Upper lobe of right lung (tissue), 1 donor: ENCODE measurements around the gene TRABD2B. TPM values are rescaled to one million over a fixed set of nuclear protein-coding genes. Genes with fewer than 3 reads are reported as not detected.

Experiments
- ATAC-seq: fragments of 200-7000 bp; cut with Tn5 transposase; one replicate; pipeline ENCODE4 v1.9.1; 2020; ENCODE audit warnings: mild to moderate bottlenecking, moderate library complexity
- DNase-seq: peaks from one replicate; pipeline ENCODE4 v3.0.0-alpha.2; 2020
- H3K27ac ChIP-seq: fragments of 200-600 bp; one replicate; pipeline ENCODE4 v1.8.0; 2022
- H3K27me3 ChIP-seq: fragments of 200-600 bp; one replicate; pipeline ENCODE4 v1.8.0; 2022; ENCODE audit warnings: mild to moderate bottlenecking
- H3K36me3 ChIP-seq: fragments of 200-600 bp; one replicate; pipeline ENCODE4 v1.8.0; 2022
- H3K4me1 ChIP-seq: fragments of 200-600 bp; one replicate; pipeline ENCODE4 v1.8.0; 2022
- H3K4me3 ChIP-seq: fragments of 200-600 bp; one replicate; pipeline ENCODE4 v1.8.0; 2022; ENCODE audit warnings: mild to moderate bottlenecking
- H3K9me3 ChIP-seq: fragments of 200-600 bp; one replicate; pipeline ENCODE4 v1.8.0; 2022
- intact Hi-C: fragments of 100-400 bp; cut with DNase I; formaldehyde crosslinking; loops from one replicate; pipeline ENCODE4 v1.11.0; 2022
- total RNA-seq: library from RNA; stranded (reverse); fragmentation: NEBNext Ultra II Directional; extraction: Animal tissue kit (Norgen Biotek cat#: 25700); gene quantifications from one replicate; pipeline ENCODE4 v1.2.1, GENCODE V29; 2021
- TF ChIP-seq, protein P1 (sequence below): fragments of 200-600 bp; IDR thresholded peaks from one replicate; pipeline ENCODE4 v1.8.0; 2022; ENCODE audit warnings: antibody characterized with exemption
- donor health status: DM: no; HTN: yes; CAD: no; lungs with severe emphysema.

TRABD2B gene
- total RNA-seq, 1 donor from 2014 or later = 1.2 TPM

DNA sequence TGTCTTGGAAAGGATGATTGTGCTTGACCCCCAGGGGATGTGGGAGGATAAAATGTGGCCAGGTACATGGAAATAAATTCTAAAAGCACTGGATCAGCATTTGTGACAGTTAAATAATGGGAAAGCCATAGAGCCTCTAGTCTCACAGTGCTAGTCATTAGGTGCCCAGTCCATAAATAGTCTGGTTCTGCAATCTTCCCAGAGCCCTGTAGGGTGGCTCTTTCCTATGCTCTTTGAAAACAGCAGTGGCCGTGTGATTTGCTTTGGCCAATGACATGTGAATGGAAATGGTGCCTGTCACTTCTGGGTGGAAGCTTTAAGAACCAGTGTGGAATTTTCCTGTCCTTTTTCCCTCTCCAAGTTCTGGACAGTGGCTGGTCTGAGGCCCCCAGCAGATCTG is 113.2 kb downstream of the TRABD2B start:
- no peak overlapping the region for H3K27ac ChIP-seq
- TF ChIP-seq, protein P1, sequence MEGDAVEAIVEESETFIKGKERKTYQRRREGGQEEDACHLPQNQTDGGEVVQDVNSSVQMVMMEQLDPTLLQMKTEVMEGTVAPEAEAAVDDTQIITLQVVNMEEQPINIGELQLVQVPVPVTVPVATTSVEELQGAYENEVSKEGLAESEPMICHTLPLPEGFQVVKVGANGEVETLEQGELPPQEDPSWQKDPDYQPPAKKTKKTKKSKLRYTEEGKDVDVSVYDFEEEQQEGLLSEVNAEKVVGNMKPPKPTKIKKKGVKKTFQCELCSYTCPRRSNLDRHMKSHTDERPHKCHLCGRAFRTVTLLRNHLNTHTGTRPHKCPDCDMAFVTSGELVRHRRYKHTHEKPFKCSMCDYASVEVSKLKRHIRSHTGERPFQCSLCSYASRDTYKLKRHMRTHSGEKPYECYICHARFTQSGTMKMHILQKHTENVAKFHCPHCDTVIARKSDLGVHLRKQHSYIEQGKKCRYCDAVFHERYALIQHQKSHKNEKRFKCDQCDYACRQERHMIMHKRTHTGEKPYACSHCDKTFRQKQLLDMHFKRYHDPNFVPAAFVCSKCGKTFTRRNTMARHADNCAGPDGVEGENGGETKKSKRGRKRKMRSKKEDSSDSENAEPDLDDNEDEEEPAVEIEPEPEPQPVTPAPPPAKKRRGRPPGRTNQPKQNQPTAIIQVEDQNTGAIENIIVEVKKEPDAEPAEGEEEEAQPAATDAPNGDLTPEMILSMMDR = no peak
- intact Hi-C loops = no loop called here

DNA sequence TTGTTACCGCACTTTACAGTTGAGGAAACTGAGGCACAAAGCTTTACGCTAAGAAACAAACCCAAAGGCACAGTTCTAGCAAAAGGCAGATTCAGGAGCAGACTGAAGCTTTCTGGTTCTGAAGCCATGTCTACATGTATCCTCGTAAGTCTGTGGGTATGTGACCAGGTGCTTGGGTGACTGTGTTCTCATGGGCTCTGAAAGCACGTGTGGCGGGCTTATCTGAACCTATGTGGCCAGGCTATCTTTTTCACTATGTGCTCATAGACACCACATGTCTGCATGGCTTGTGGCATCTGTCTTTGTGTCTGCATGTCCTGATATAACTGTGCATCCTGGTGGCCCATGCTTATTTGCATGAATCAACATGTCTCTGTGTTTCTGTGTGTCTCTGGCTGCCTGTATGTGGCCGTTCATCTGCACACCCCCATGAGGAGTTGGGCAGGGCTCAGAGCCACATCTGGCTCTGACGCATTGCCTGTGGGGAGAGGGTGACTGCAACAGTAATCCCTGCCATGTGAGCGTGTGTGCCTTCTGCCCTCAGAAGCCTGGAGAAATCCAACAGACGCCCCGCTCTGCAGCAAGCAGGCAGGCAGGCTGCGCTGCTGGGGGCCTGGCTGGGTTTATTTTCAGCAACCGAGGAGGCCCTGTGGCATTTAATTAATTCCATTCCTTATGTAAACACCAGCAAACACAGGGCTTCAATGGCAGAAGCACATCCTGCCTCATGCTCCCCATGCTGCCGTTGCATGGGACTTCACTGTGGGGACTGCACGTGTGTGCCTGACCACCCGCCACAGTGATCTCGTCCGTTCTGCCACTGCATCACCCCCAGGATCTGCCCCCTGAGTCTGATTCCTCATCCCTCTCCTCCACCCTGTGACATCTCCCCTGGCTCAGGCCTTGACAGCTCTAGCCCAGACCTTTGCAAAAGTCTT is 115.4 kb downstream of the TRABD2B start:
- Histone ChIP-seq H3K4me3 (no peak overlapping the region), H3K27ac (no peak overlapping the region), H3K36me3 (no peaks in the 10 kb centered on the region), H3K4me1 (no peaks in the 10 kb centered on the region), H3K27me3 (no peaks in the 10 kb centered on the region), H3K9me3 (no peaks in the 10 kb centered on the region)
- ATAC-seq (no peak), DNase-seq (no peak)
- intact Hi-C loops = no loop called here
- TF ChIP-seq, protein P1 = no peak

More for the DNA sequence above, 113.2 kb downstream of the TRABD2B start:
- Histone ChIP-seq H3K9me3 (no peaks in the 10 kb centered on the region), H3K4me1 (no peaks in the 10 kb centered on the region), H3K36me3 (no peaks in the 10 kb centered on the region), H3K27me3 (no peaks in the 10 kb centered on the region), H3K4me3 (no peak overlapping the region)
- DNase-seq = no peak
- no peak for ATAC-seq

DNA sequence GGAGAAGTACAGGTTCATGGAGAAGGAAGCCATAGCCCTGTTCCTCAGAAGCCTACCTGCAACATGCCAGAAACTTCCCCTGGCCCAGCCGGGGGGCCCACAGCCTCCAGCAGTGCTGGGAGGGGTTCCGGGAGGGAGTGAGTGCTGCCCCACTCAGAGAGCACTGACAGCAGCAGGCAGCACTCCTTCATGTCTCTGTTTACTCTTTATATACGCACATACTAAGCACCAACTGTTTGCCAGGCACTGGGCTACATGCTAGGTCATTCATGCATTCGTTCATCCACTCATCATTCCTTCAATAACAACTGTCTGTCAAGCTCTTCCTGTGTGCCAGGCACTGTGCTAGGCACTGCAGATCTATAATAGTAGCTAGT is 120.6 kb downstream of the TRABD2B start:
- H3K27ac ChIP-seq = no peak overlapping the region
- H3K9me3 ChIP-seq = no peaks in the 10 kb centered on the region
- no peak for DNase-seq

DNA sequence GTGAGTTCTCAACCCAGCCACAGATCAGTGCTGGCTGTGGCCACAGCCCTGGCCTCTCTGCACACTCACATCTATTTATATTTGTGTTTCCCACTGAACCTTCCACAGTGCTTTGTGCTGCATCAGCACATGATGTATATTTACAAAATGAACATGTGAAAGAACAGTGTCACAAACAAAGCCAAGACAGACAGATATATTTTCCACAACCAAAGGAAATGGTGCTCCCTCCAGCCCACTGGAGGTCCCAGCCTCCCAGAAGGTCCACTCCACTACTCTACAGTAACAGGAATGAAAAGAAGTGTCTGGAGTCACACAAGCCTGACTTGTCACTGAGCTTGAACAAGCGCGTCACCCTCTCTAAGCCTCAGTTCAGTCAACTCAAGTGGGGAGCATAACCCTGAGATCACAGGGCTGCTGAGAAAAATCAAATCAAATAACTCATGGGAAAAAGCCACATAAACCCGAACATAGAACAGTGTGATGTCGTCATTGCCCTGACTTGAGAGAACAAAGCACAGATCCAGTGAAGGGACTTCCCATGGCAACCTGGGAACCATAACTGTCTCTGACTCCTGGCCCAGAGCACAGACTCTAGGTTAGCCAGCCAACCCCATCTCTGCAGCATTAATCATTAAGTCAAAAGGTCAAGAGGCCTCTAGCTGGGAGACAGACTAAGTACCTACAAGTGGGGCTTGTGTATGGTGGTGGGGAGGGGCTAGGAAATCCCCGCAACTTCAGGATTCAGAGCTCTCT is 121.2 kb downstream of the TRABD2B start:
- Histone ChIP-seq H3K27me3 (no peaks in the 10 kb centered on the region), H3K4me3 (no peak overlapping the region), H3K4me1 (peaks cover 6% of the 10 kb centered on the region), H3K27ac (no peak overlapping the region), H3K9me3 (no peaks in the 10 kb centered on the region), H3K36me3 (no peaks in the 10 kb centered on the region)
- DNase-seq = no peak
- peak; percentile 84 for ATAC-seq
- TF ChIP-seq, protein P1 = no peak
- intact Hi-C loops = no loop called here

More for the DNA sequence above, 120.6 kb downstream of the TRABD2B start:
- intact Hi-C loops = no loop called here
- Histone ChIP-seq H3K36me3 (no peaks in the 10 kb centered on the region), H3K27me3 (no peaks in the 10 kb centered on the region), H3K4me3 (no peak overlapping the region), H3K4me1 (peaks cover 6% of the 10 kb centered on the region)
- ATAC-seq = no peak
- TF ChIP-seq, protein P1 = no peak

DNA sequence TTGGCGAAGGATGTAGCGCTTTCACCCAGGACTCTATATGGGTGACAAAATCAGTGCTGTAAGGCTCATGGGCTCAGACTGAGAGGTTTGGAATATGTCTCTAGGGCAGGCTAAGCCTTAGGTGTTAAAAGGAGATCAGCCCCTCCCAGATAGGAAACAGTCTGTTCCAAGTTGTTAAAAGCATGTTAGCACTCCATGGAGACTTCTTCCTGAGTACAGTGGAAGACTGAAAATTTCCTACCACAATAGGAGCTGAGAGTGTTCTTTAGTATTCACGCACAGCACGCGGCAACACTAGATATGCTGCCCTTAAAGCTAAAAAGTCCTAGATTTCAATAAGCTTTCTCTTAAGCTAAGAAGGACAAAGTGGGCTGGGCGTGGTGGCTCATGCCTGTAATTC is 122.1 kb downstream of the TRABD2B start:
- TF ChIP-seq, protein P1 = no peak
- no peak overlapping the region for H3K4me3 ChIP-seq

More for the DNA sequence above, 122.1 kb downstream of the TRABD2B start:
- no peak overlapping the region for H3K27ac ChIP-seq
- ATAC-seq = peak; percentile 27
- H3K9me3 ChIP-seq = no peaks in the 10 kb centered on the region
- no peak for DNase-seq
- no peaks in the 10 kb centered on the region for H3K27me3 ChIP-seq
- intact Hi-C loops = no loop called here
- H3K36me3 ChIP-seq = no peaks in the 10 kb centered on the region
- H3K4me1 ChIP-seq = peaks cover 6% of the 10 kb centered on the region
